H9 (cell line): Measurements from ENCODE around the gene CBLL1. TPM values are rescaled to one million over a fixed set of nuclear protein-coding genes. Genes with fewer than 3 reads are reported as not detected.

Experiments used
- DNase-seq: peaks from one replicate; pipeline ENCODE4 v3.0.0-alpha.2; 2017
- H2AFZ ChIP-seq: one replicate; pipeline ENCODE4 v1.6.1; 2013; ENCODE audit warnings: mild to moderate bottlenecking, low read length, control low read depth, moderate library complexity
- H2AK5ac ChIP-seq: 2 replicates; pipeline ENCODE4 v1.6.1; 2013; ENCODE audit warnings: low read length, control low read depth, mixed read lengths; ENCODE audit not compliant: insufficient read length
- H2BK120ac ChIP-seq: one replicate; pipeline ENCODE4 v1.6.1; 2013; ENCODE audit warnings: low read depth, mild to moderate bottlenecking, low read length, control low read depth, inconsistent platforms; ENCODE audit not compliant: poor library complexity, severe bottlenecking
- H2BK12ac ChIP-seq: 2 replicates; pipeline ENCODE4 v1.6.1; 2013; ENCODE audit warnings: low read length, control low read depth, mixed read lengths, low read depth; ENCODE audit not compliant: insufficient read length
- H2BK15ac ChIP-seq: 2 replicates; pipeline ENCODE4 v1.6.1; 2013; ENCODE audit warnings: low read depth, low read length, control low read depth
- H2BK20ac ChIP-seq: one replicate; pipeline ENCODE4 v1.6.1; 2013; ENCODE audit warnings: low read depth, mild to moderate bottlenecking, low read length, control low read depth, inconsistent platforms; ENCODE audit not compliant: poor library complexity, severe bottlenecking
- H2BK5ac ChIP-seq: 2 replicates; pipeline ENCODE4 v1.6.1; 2013; ENCODE audit warnings: low read length, control low read depth, mixed read lengths; ENCODE audit not compliant: insufficient read length
- H3K14ac ChIP-seq: 2 replicates; pipeline ENCODE4 v1.6.1; 2013; ENCODE audit warnings: low read length, control low read depth; ENCODE audit not compliant: insufficient read depth
- H3K18ac ChIP-seq: 2 replicates; pipeline ENCODE4 v1.6.1; 2013; ENCODE audit warnings: low read depth, mild to moderate bottlenecking, mixed read lengths, low read length, control low read depth; ENCODE audit not compliant: insufficient read length
- H3K23ac ChIP-seq: 2 replicates; pipeline ENCODE4 v1.6.1; 2013; ENCODE audit warnings: low read length, control low read depth, mixed read lengths, low read depth; ENCODE audit not compliant: insufficient read length
- H3K23me2 ChIP-seq: 2 replicates; pipeline ENCODE4 v1.6.1; 2013; ENCODE audit warnings: low read depth, mild to moderate bottlenecking, mixed read lengths, low read length, control low read depth; ENCODE audit not compliant: insufficient read length, poor library complexity, severe bottlenecking
- H3K27ac ChIP-seq: 2 replicates; pipeline ENCODE4 v1.5.1; 2013; ENCODE audit warnings: low read length, control low read depth, mixed read lengths, low read depth; ENCODE audit not compliant: insufficient read length
- H3K27me3 ChIP-seq: 2 replicates; pipeline ENCODE4 v1.6.1; 2013; ENCODE audit warnings: low read length, control low read depth, inconsistent platforms; ENCODE audit not compliant: insufficient read depth
- H3K4ac ChIP-seq: 2 replicates; pipeline ENCODE4 v1.6.1; 2013; ENCODE audit warnings: low read depth, mild to moderate bottlenecking, control low read depth, inconsistent platforms, low read length, moderate library complexity
- H3K4me1 ChIP-seq: 2 replicates; pipeline ENCODE4 v1.6.1; 2013; ENCODE audit warnings: low read length, control low read depth, inconsistent platforms; ENCODE audit not compliant: insufficient read depth
- H3K4me2 ChIP-seq: 2 replicates; pipeline ENCODE4 v1.6.1; 2013; ENCODE audit warnings: low read length, control low read depth, mixed read lengths; ENCODE audit not compliant: insufficient read length, insufficient read depth
- H3K56ac ChIP-seq: 2 replicates; pipeline ENCODE4 v1.6.1; 2013; ENCODE audit warnings: low read depth, mild to moderate bottlenecking, mixed read lengths, low read length, control low read depth; ENCODE audit not compliant: insufficient read length
- H3K79me1 ChIP-seq: 2 replicates; pipeline ENCODE4 v1.6.1; 2013; ENCODE audit warnings: low read depth, mild to moderate bottlenecking, moderate library complexity, low read length, control low read depth, inconsistent platforms; ENCODE audit not compliant: insufficient read depth, poor library complexity, severe bottlenecking
- H3K79me2 ChIP-seq: 2 replicates; pipeline ENCODE4 v1.6.1; 2013; ENCODE audit warnings: low read length, control low read depth, inconsistent platforms; ENCODE audit not compliant: insufficient read depth
- H3K9ac ChIP-seq: 2 replicates; pipeline ENCODE4 v1.6.1; 2013; ENCODE audit warnings: low read length, control low read depth, mixed read lengths; ENCODE audit not compliant: insufficient read length; ENCODE audit errors: extremely low read depth
- H3K9me3 ChIP-seq: one replicate; pipeline ENCODE4 v1.6.1; 2013; ENCODE audit warnings: low read depth, low read length, inconsistent platforms; ENCODE audit not compliant: control insufficient read depth
- H3T11ph ChIP-seq: one replicate; pipeline ENCODE4 v1.6.1; 2013; ENCODE audit warnings: mild to moderate bottlenecking, low read length, control low read depth, inconsistent platforms
- H4K20me1 ChIP-seq: one replicate; pipeline ENCODE4 v1.6.1; 2013; ENCODE audit not compliant: control insufficient read depth, insufficient read length, insufficient read depth
- H4K5ac ChIP-seq: 2 replicates; pipeline ENCODE4 v1.6.1; 2013; ENCODE audit warnings: low read depth, mild to moderate bottlenecking, mixed read lengths, low read length, control low read depth; ENCODE audit not compliant: insufficient read length
- H4K8ac ChIP-seq: replicated peaks from 2 replicates; pipeline ENCODE4 v1.6.1; 2013; ENCODE audit warnings: low read length, control low read depth, mixed read lengths, low read depth; ENCODE audit not compliant: insufficient read length
- H4K91ac ChIP-seq: 2 replicates; pipeline ENCODE4 v1.6.1; 2013; ENCODE audit warnings: low read depth, mild to moderate bottlenecking, moderate library complexity, mixed read lengths, low read length, control low read depth; ENCODE audit not compliant: insufficient read length
- H3K27ac Mint-ChIP-seq, 3 experiments: 2 replicates in 2 of 3; 3 replicates in 1 of 3; pipeline ENCODE4 v1.8.0; 2020 to 2021; ENCODE audit warnings: mixed read lengths in 3 of 3, mild to moderate bottlenecking in 1 of 3, moderate library complexity in 1 of 3
- H3K27me3 Mint-ChIP-seq: 2 replicates; pipeline ENCODE4 v1.8.0; 2021; ENCODE audit warnings: low read depth, mild to moderate bottlenecking, moderate library complexity, mixed read lengths
- H3K36me3 Mint-ChIP-seq, 3 experiments: 2 replicates in 2 of 3; 3 replicates in 1 of 3; pipeline ENCODE4 v1.8.0; 2020 to 2021; ENCODE audit warnings: low read depth in 3 of 3, mixed read lengths in 3 of 3; ENCODE audit not compliant: insufficient read depth in 1 of 3
- H3K4me1 Mint-ChIP-seq, 2 experiments: 2 replicates each; pipeline ENCODE4 v1.8.0; 2020; ENCODE audit warnings: mixed read lengths in 2 of 2
- H3K4me3 Mint-ChIP-seq, 2 experiments: 2 replicates in 1 of 2; 3 replicates in 1 of 2; pipeline ENCODE4 v1.8.0; 2020 to 2021; ENCODE audit warnings: mild to moderate bottlenecking in 2 of 2, mixed read lengths in 2 of 2, moderate library complexity in 1 of 2
- H3K9me3 Mint-ChIP-seq, 2 experiments: 2 replicates in 1 of 2; 3 replicates in 1 of 2; pipeline ENCODE4 v1.8.0; 2020; ENCODE audit warnings: mild to moderate bottlenecking in 2 of 2, mixed read lengths in 2 of 2, moderate library complexity in 1 of 2
- total RNA-seq: library from RNA; stranded (reverse); gene quantifications from 2 replicates; pipeline ENCODE4 v1.2.1, GENCODE V29; 2021
- TF ChIP-seq, protein P1 (sequence below): fragments of 200-600 bp; sonication (generic); conservative IDR thresholded peaks from 3 replicates; pipeline ENCODE4 v1.8.0; 2021; ENCODE audit warnings: antibody characterized with exemption, mild to moderate bottlenecking

Gene CBLL1
- total RNA-seq, 1 experiment from 2014 or later = 32.2 TPM

DNA sequence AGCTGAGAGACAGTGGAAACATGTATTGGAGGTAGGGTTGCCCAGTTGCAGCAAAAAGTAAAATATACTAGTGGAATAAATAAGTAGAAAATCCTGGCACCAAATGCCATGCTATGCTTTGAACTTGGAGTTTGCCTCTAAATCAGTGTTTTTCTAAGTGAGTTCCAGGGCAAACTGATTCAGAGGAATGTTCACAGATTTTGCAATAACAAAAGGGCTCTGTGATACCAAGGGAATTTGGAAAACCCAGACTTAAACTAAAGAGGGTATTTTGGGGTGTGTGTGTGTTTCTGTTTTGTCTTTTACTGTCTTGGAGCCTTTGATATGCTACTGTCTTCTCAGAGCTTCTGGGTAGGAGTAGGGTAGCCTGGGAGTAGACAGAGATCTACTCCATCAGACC, 43.4 kb upstream of the CBLL1 start:
- Histone ChIP-seq H3K56ac (no peak overlapping the region), H3K9me3 (no peaks in the 10 kb centered on the region), H3K23me2 (no peaks in the 10 kb centered on the region), H2BK5ac (no peak overlapping the region), H3K4ac (no peak overlapping the region), H3K23ac (no peak overlapping the region), H2BK20ac (no peak overlapping the region), H3K79me1 (no peaks in the 10 kb centered on the region), H3K4me2 (no peak overlapping the region), H3K27me3 (no peaks in the 10 kb centered on the region), H3K9ac (no peak overlapping the region), H4K5ac (no peak overlapping the region), H2AFZ (no peak overlapping the region), H4K20me1 (no peaks in the 10 kb centered on the region), H2BK120ac (no peak overlapping the region), H3K18ac (no peak overlapping the region), H2BK12ac (no peak overlapping the region), H3K4me1 (no peaks in the 10 kb centered on the region; the same call in 1 of the 2 replicates), H3K14ac (no peak overlapping the region), H3K79me2 (no peaks in the 10 kb centered on the region), H4K91ac (no peak overlapping the region), H3T11ph (no peak overlapping the region), H2BK15ac (no peak overlapping the region), H4K8ac (no peak overlapping the region), H3K27ac (no peak overlapping the region), H2AK5ac (no peak overlapping the region)
- DNase-seq = no peak
- H3K4me3 Mint-ChIP-seq = no peak overlapping the region
- no peaks in the 10 kb centered on the region for H3K36me3 Mint-ChIP-seq
- TF ChIP-seq, protein P1, sequence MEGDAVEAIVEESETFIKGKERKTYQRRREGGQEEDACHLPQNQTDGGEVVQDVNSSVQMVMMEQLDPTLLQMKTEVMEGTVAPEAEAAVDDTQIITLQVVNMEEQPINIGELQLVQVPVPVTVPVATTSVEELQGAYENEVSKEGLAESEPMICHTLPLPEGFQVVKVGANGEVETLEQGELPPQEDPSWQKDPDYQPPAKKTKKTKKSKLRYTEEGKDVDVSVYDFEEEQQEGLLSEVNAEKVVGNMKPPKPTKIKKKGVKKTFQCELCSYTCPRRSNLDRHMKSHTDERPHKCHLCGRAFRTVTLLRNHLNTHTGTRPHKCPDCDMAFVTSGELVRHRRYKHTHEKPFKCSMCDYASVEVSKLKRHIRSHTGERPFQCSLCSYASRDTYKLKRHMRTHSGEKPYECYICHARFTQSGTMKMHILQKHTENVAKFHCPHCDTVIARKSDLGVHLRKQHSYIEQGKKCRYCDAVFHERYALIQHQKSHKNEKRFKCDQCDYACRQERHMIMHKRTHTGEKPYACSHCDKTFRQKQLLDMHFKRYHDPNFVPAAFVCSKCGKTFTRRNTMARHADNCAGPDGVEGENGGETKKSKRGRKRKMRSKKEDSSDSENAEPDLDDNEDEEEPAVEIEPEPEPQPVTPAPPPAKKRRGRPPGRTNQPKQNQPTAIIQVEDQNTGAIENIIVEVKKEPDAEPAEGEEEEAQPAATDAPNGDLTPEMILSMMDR = no peak
- peaks cover 1% of the 10 kb centered on the region; the same call in 1 of the 2 replicates for H3K27me3 Mint-ChIP-seq
- peaks cover 0 to 4% of the 10 kb centered on the region in 2 experiments; a peak in 1 of 4 replicates for H3K4me1 Mint-ChIP-seq
- no peak overlapping the region for H3K27ac Mint-ChIP-seq
- H3K9me3 Mint-ChIP-seq = no peaks in the 10 kb centered on the region
